PFSK-1 (cell line): ENCODE data around the gene PRKCE.

Experiments used
- FOXP2 ChIP-seq: optimal IDR thresholded peaks from 2 replicates; pipeline ENCODE3; 2011; ENCODE audit warnings: borderline replicate concordance, control low read depth, inconsistent platforms; ENCODE audit not compliant: insufficient read depth; ENCODE audit errors: extremely low read length, extremely low read depth
- POLR2AphosphoS5 ChIP-seq: IDR thresholded peaks from 2 replicates; pipeline ENCODE4 v1.6.1; 2012; ENCODE audit warnings: low read depth, mild to moderate bottlenecking, control low read depth, low read length, moderate library complexity
- SIN3A ChIP-seq: IDR thresholded peaks from 2 replicates; pipeline ENCODE4 v1.6.1; 2012; ENCODE audit warnings: mild to moderate bottlenecking, low read length, moderate library complexity, borderline replicate concordance; ENCODE audit not compliant: insufficient read depth
- TAF1 ChIP-seq: IDR thresholded peaks from 2 replicates; pipeline ENCODE4 v1.6.1; 2012; ENCODE audit warnings: low read length, control low read depth, borderline replicate concordance; ENCODE audit not compliant: insufficient read depth
- TF ChIP-seq, protein P1 (sequence below), 2 experiments: IDR thresholded peaks; 2 replicates each; pipeline versions ENCODE4 v1.6.1 to v1.8.0; 2011 to 2012; ENCODE audit warnings: low read depth in 2 of 2, low read length in 2 of 2, control low read depth in 1 of 2, inconsistent platforms in 1 of 2, mild to moderate bottlenecking in 1 of 2, moderate library complexity in 1 of 2; ENCODE audit not compliant: insufficient read depth in 1 of 2

PRKCE gene

DNA sequence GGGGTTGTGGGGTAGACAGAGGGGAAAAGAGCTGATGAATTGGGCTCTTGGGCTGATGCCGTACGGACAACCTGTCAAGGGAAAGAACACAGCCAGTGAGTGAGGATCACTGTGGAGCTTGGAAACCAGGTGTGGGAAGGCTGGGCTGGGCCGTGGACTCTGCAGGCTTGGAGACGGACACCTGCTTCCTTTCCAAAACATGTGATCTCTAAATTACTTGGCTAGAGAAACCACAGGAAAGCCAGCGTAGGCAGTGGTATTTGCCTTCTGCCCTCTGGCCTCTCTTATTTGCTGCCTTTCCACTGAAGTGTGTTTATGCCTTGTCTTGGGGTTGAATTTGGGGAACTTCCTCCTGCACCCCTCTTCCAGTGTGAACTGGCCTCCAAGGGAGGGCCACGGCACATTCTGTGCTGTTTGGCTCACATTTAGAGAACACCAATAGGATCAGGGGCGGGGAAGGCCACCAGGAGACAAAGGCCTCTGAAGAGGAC is 267.7 kb downstream of the PRKCE start:
- TF ChIP-seq, protein P1, sequence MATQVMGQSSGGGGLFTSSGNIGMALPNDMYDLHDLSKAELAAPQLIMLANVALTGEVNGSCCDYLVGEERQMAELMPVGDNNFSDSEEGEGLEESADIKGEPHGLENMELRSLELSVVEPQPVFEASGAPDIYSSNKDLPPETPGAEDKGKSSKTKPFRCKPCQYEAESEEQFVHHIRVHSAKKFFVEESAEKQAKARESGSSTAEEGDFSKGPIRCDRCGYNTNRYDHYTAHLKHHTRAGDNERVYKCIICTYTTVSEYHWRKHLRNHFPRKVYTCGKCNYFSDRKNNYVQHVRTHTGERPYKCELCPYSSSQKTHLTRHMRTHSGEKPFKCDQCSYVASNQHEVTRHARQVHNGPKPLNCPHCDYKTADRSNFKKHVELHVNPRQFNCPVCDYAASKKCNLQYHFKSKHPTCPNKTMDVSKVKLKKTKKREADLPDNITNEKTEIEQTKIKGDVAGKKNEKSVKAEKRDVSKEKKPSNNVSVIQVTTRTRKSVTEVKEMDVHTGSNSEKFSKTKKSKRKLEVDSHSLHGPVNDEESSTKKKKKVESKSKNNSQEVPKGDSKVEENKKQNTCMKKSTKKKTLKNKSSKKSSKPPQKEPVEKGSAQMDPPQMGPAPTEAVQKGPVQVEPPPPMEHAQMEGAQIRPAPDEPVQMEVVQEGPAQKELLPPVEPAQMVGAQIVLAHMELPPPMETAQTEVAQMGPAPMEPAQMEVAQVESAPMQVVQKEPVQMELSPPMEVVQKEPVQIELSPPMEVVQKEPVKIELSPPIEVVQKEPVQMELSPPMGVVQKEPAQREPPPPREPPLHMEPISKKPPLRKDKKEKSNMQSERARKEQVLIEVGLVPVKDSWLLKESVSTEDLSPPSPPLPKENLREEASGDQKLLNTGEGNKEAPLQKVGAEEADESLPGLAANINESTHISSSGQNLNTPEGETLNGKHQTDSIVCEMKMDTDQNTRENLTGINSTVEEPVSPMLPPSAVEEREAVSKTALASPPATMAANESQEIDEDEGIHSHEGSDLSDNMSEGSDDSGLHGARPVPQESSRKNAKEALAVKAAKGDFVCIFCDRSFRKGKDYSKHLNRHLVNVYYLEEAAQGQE (IDR thresholded peaks at IDR 0.05; ENCODE audit: insufficient read depth in 1 of 2, low read depth in 2 of 2, low read length in 2 of 2) = no peak
- TF ChIP-seq TAF1 (no peak), FOXP2 (no peak), POLR2AphosphoS5 (no peak), SIN3A (no peak)

DNA sequence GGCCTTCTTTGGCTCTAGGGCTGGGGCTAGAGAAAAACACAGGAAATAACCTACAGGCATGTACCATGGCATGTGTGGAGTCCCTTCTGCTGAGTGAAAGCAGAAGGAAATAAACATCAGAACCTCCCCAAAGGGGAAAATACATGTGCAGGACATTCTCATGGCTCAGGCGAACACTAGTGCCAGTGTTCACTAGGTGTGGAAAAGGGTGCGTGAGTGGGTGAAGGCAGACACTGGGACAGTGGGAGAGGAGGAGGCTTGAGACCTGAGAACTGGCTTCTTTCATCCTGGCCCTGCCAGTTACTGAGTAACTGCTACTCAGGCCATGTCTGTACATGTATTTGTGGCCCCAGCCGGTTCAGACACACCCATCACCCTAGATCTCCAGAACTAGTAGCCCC is 268.2 kb downstream of the PRKCE start:
- TF ChIP-seq FOXP2 (no peak), TAF1 (no peak), SIN3A (no peak), POLR2AphosphoS5 (no peak)
- TF ChIP-seq, protein P1 (IDR thresholded peaks at IDR 0.05; ENCODE audit: insufficient read depth in 1 of 2, low read depth in 2 of 2, low read length in 2 of 2) = no peak

DNA sequence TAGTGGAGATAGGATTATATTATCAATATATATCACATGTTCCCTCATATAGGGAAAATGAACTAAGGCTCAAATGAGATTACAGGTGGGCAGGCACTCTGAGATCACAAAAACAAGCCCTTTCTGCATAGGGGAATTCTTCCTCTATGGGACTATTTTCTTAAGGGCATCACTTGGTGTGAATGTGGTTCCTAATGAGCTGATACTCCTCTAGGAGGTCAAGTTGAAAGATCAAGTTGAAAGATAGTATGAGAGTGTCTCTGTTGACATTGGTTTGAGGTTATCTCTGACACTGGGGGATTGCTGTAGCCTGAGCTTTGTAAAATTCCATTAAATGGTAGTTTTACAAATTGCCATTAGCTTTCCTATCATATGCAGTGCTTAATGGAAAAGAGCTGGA is 270.4 kb downstream of the PRKCE start:
- no peak for TF ChIP-seq FOXP2
- TF ChIP-seq SIN3A = no peak
- no peak for TF ChIP-seq POLR2AphosphoS5
- TF ChIP-seq, protein P1 (IDR thresholded peaks at IDR 0.05; ENCODE audit: insufficient read depth in 1 of 2, low read depth in 2 of 2, low read length in 2 of 2) = no peak
- TF ChIP-seq TAF1 = no peak

DNA sequence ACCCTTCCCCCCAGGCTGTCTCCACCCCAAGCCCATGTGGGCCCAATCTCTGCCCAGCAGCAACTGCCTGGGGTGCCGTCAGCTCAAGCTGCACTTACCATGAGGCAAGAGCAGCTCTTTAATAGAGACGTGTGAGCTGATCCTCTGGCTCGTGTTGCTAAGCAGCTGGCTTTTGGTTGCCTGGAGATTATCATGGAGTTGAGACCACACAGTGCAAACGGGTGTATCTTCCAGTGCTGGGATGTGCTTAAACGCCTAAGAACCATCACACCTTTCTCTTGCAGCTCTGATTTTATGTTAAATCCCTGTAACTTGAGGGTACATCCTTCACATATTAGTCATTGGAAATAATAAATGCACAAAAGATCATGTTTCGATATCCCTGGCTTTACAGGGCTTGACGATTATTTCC is 271.1 kb downstream of the PRKCE start:
- no peak for TF ChIP-seq TAF1
- TF ChIP-seq FOXP2 = no peak
- TF ChIP-seq, protein P1 (IDR thresholded peaks at IDR 0.05; ENCODE audit: insufficient read depth in 1 of 2, low read depth in 2 of 2, low read length in 2 of 2) = no peak
- no peak for TF ChIP-seq POLR2AphosphoS5
- TF ChIP-seq SIN3A = no peak

DNA sequence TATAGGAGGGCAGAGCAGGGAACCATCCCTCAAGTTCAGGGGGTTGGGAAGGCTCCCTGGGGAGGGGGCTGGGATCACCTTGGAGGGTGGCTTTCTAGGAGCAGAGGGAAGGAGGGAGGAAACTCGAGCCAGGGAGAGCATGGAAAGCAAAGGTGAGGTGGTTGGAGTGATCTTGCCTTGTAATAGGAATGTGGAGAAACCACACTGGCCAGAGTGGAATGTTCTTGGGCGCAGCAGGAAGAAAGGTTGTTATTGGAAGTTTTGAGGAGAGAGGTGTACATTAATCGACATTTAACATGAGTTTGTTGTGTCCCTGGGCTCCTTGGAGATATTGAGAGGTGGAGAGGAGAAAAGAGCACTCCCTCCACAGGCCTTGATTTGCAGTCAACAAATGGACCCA is 272.2 kb downstream of the PRKCE start:
- TF ChIP-seq TAF1 = no peak
- TF ChIP-seq, protein P1 (IDR thresholded peaks at IDR 0.05; ENCODE audit: insufficient read depth in 1 of 2, low read depth in 2 of 2, low read length in 2 of 2) = no peak
- no peak for TF ChIP-seq POLR2AphosphoS5
- no peak for TF ChIP-seq FOXP2
- TF ChIP-seq SIN3A = no peak
